Measurements from ENCODE around the gene FAM131A.

DNA sequence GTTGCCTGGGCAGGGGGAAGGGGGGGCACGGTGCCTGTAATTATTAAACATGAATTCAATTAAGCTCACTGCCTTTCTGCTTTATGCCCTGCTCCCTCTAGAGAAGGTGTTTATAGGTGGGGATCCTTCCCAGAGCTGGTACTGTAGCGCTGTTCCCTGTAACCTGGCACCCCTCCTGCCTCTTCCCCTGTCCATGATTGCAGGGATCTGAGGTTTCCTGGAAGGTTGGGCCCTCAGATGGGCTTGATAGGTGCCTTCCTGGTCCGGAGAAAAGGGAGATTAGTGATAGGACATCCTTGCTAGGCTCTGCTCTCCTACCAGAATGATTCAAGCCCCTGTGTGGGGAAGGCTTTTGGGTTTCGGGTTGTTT, 2.1 kb upstream of the FAM131A start:
- TF ChIP-seq, protein P1, sequence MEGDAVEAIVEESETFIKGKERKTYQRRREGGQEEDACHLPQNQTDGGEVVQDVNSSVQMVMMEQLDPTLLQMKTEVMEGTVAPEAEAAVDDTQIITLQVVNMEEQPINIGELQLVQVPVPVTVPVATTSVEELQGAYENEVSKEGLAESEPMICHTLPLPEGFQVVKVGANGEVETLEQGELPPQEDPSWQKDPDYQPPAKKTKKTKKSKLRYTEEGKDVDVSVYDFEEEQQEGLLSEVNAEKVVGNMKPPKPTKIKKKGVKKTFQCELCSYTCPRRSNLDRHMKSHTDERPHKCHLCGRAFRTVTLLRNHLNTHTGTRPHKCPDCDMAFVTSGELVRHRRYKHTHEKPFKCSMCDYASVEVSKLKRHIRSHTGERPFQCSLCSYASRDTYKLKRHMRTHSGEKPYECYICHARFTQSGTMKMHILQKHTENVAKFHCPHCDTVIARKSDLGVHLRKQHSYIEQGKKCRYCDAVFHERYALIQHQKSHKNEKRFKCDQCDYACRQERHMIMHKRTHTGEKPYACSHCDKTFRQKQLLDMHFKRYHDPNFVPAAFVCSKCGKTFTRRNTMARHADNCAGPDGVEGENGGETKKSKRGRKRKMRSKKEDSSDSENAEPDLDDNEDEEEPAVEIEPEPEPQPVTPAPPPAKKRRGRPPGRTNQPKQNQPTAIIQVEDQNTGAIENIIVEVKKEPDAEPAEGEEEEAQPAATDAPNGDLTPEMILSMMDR (IDR thresholded peaks at IDR 0.05), result no peak
- no peak for TF ChIP-seq POLR2A (IDR thresholded peaks at IDR 0.05)

Data from right lobe of liver (tissue), 4 donors.